ENCODE measurements around the gene ART1. TPM values are rescaled to one million over a fixed set of nuclear protein-coding genes. Genes with fewer than 3 reads are reported as not detected.

The ART1 gene
- total and polyA plus RNA-seq, 2 donors (not counting 1 experiment from before 2014, with no cell fraction given): not detected

- no peaks in the 10 kb centered on the region for H3K79me2 ChIP-seq (ENCODE audit: control insufficient read depth, insufficient read depth, low read length)
- H3K9me3 Mint-ChIP-seq (ENCODE audit: insufficient read depth): no peaks in the 10 kb centered on the region
- H3K9me3 ChIP-seq (ENCODE audit: control extremely low read depth in 1 of 3, control insufficient read depth in 2 of 3, insufficient read depth in 1 of 3, low read length in 2 of 3): no peaks in the 10 kb centered on the region
- ChIA-PET POLR2A (no interaction called here), CTCF (interaction anchor here (1.3 to 1.4 kb wide), 2 partner anchors 99 to 362 kb away, joined by 3 to 4 read pairs; partner anchors contain the start of gene PGAP2)
- intact Hi-C loops (cut with micrococcal nuclease): no loop called here
- no peaks in the 10 kb centered on the region for H4K20me1 ChIP-seq (ENCODE audit: control insufficient read depth, insufficient read depth, low read length, poor library complexity, severe bottlenecking)
- H3K4me1 Mint-ChIP-seq: no peaks in the 10 kb centered on the region
- H3K27me3 Mint-ChIP-seq: no peaks in the 10 kb centered on the region
- H2AFZ ChIP-seq (ENCODE audit: insufficient read depth, low read depth, low read length, poor library complexity, severe bottlenecking): no peak overlapping the region
- H3K4me3 ChIP-seq (ENCODE audit: control extremely low read depth in 1 of 5, extremely low read depth in 1 of 5, insufficient read depth in 1 of 5, low read depth in 2 of 5, low read length in 4 of 5): no peak overlapping the region
- WGBS (ENCODE audit: insufficient coverage): no CpG with 5 or more reads among the region's 1 CpG
- DNase-seq: no peak
- TF ChIP-seq EZH2 (IDR thresholded peaks at IDR 0.05; ENCODE audit: borderline replicate concordance, insufficient read depth, low read depth, low read length, poor library complexity, severe bottlenecking): no peak
- no peak for TF ChIP-seq CTCF (IDR thresholded peaks at IDR 0.05)
- no peak for ATAC-seq (ENCODE audit: low read depth)
- H3K27ac ChIP-seq (ENCODE audit: low read length in 2 of 2): no peak overlapping the region
- no peak overlapping the region for H3K9ac ChIP-seq (ENCODE audit: low read length)
- no peak overlapping the region for H3K4me2 ChIP-seq (replicated peaks; ENCODE audit: low read depth, low read length, poor library complexity, severe bottlenecking)
- peaks cover 1 to 78% of the 10 kb centered on the region in 2 experiments for H3K36me3 ChIP-seq (replicated peaks in 1 of 2; ENCODE audit: control extremely low read depth in 1 of 2, control insufficient read depth in 1 of 2, extremely low read depth in 1 of 2, insufficient read depth in 2 of 2, low read length in 1 of 2)
- no peaks in the 10 kb centered on the region for H3K4me1 ChIP-seq (ENCODE audit: control insufficient read depth in 2 of 2, insufficient read depth in 2 of 2, low read length in 2 of 2)
- H3K4me3 Mint-ChIP-seq: no peak overlapping the region
- H3K27me3 ChIP-seq (replicated peaks in 1 of 4; ENCODE audit: control extremely low read depth in 1 of 4, control insufficient read depth in 3 of 4, insufficient read depth in 4 of 4, low read length in 3 of 4): no peaks in the 10 kb centered on the region
- no peak overlapping the region for H3K27ac Mint-ChIP-seq
Measured at GRCh38 chr11:3709977-3710376, 65.0 kb downstream of the ART1 start.

DNA sequence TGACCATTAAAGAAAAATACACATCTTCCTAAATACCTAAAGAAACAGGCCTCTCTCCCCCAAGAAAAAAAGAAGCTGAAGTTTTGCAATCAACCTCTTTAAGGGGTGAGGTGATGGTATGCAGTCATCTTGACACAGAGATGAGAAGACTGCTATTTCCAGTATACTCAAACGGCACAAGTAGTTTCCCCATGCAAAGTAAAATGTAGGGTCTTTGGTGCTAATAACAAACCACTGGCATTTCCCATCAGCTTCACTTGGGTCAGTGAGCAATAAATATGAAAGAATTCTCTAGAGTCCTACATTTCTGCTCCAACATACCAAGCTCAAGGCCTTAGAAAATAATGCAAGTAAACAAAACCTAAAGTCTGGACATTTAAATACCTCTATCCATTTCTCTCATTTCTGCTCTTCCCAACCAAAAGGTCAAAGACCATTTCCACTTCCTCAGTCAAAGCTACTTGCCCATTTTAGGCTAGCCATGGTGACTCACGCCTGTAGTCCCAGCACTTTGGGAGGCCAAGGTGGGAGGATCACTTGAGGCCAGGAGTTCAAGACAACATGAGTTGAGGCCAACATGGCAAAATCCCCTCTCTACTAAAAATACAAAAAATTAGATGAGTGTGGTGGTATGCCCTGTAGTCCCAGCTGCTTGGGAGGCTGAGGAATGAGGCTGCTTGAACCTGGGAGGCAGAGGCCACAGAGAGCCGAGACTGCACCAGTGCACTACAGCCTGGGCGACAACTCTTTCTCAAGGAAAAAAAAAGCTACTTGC lies 65.7 kb downstream of the ART1 start:
- Histone ChIP-seq H3K36me3 (replicated peaks in 1 of 2; ENCODE audit: control extremely low read depth in 1 of 2, control insufficient read depth in 1 of 2, extremely low read depth in 1 of 2, insufficient read depth in 2 of 2, low read length in 1 of 2) (peaks cover 1 to 78% of the 10 kb centered on the region in 2 experiments), H3K9ac (ENCODE audit: low read length) (no peak overlapping the region), H3K27me3 (replicated peaks in 1 of 4; ENCODE audit: control extremely low read depth in 1 of 4, control insufficient read depth in 3 of 4, insufficient read depth in 4 of 4, low read length in 3 of 4) (no peaks in the 10 kb centered on the region), H3K4me2 (replicated peaks; ENCODE audit: low read depth, low read length, poor library complexity, severe bottlenecking) (no peak overlapping the region), H3K9me3 (ENCODE audit: control extremely low read depth in 1 of 3, control insufficient read depth in 2 of 3, insufficient read depth in 1 of 3, low read length in 2 of 3) (no peaks in the 10 kb centered on the region), H3K4me3 (ENCODE audit: control extremely low read depth in 1 of 5, extremely low read depth in 1 of 5, insufficient read depth in 1 of 5, low read depth in 2 of 5, low read length in 4 of 5) (no peak overlapping the region), H2AFZ (ENCODE audit: insufficient read depth, low read depth, low read length, poor library complexity, severe bottlenecking) (no peak overlapping the region), H3K27ac (ENCODE audit: low read length in 2 of 2) (no peak overlapping the region), H4K20me1 (ENCODE audit: control insufficient read depth, insufficient read depth, low read length, poor library complexity, severe bottlenecking) (no peaks in the 10 kb centered on the region), H3K4me1 (ENCODE audit: control insufficient read depth in 2 of 2, insufficient read depth in 2 of 2, low read length in 2 of 2) (no peaks in the 10 kb centered on the region), H3K79me2 (ENCODE audit: control insufficient read depth, insufficient read depth, low read length) (peaks cover under 1% of the 10 kb centered on the region)
- Mint-ChIP-seq H3K27ac (no peak overlapping the region), H3K9me3 (ENCODE audit: insufficient read depth) (no peaks in the 10 kb centered on the region), H3K27me3 (no peaks in the 10 kb centered on the region), H3K4me1 (no peaks in the 10 kb centered on the region), H3K4me3 (no peak overlapping the region)
- CTCF ChIA-PET: interaction anchor here (0.8 to 1.4 kb wide), 3 partner anchors 9 to 361 kb away, joined by 3 to 4 read pairs (median 3); partner anchors contain the start of gene PGAP2
- intact Hi-C loops (cut with micrococcal nuclease): no loop called here
- POLR2A ChIA-PET: no interaction called here
- DNase-seq: no peak
- TF ChIP-seq EZH2 (IDR thresholded peaks at IDR 0.05; ENCODE audit: borderline replicate concordance, insufficient read depth, low read depth, low read length, poor library complexity, severe bottlenecking) (no peak), CTCF (IDR thresholded peaks at IDR 0.05) (no peak)
- WGBS (ENCODE audit: insufficient coverage): no CpG with 5 or more reads among the region's 4 CpGs
- ATAC-seq (ENCODE audit: low read depth): no peak

Measured in B cell (primary cell).